Ishikawa (cell line): Measurements from ENCODE around the gene CLDN15.

ENCODE experiments used
- CEBPB ChIP-seq: IDR thresholded peaks from 2 replicates; pipeline ENCODE4 v1.6.1; 2012
- CREB1 ChIP-seq: IDR thresholded peaks from 2 replicates; pipeline ENCODE4 v1.6.1; 2012; ENCODE audit warnings: low read depth
- EGR1 ChIP-seq: IDR thresholded peaks from 2 replicates; pipeline ENCODE4 v1.6.1; 2012
- EP300 ChIP-seq: IDR thresholded peaks from 2 replicates; pipeline ENCODE4 v1.6.1; 2012; ENCODE audit warnings: borderline replicate concordance
- FOXM1 ChIP-seq: IDR thresholded peaks from 2 replicates; pipeline ENCODE4 v1.6.1; 2012; ENCODE audit warnings: low read depth, borderline replicate concordance
- NFIC ChIP-seq: IDR thresholded peaks from 2 replicates; pipeline ENCODE4 v1.6.1; 2012
- RAD21 ChIP-seq: IDR thresholded peaks from 2 replicates; pipeline ENCODE4 v1.6.1; 2012; ENCODE audit warnings: low read depth
- TAF1 ChIP-seq: IDR thresholded peaks from 2 replicates; pipeline ENCODE4 v1.6.1; 2012; ENCODE audit warnings: low read depth, mild to moderate bottlenecking
- TCF12 ChIP-seq: IDR thresholded peaks from 2 replicates; pipeline ENCODE4 v1.6.1; 2012; ENCODE audit warnings: low read depth
- TEAD4 ChIP-seq: IDR thresholded peaks from 2 replicates; pipeline ENCODE4 v1.6.1; 2012
- YY1 ChIP-seq: IDR thresholded peaks from 2 replicates; pipeline ENCODE4 v1.6.1; 2012; ENCODE audit warnings: low read depth
- ZBTB7A ChIP-seq: IDR thresholded peaks from 2 replicates; pipeline ENCODE4 v1.6.1; 2012; ENCODE audit warnings: low read depth
- TF ChIP-seq, protein P1 (sequence below): IDR thresholded peaks from 2 replicates; pipeline ENCODE4 v1.6.1; 2012
- TF ChIP-seq, protein P2 (sequence below): IDR thresholded peaks from 2 replicates; pipeline ENCODE4 v1.6.1; 2012
- TF ChIP-seq, protein P3 (sequence below): IDR thresholded peaks from 2 replicates; pipeline ENCODE4 v1.6.1; 2012; ENCODE audit warnings: low read depth, mild to moderate bottlenecking

The CLDN15 gene

DNA sequence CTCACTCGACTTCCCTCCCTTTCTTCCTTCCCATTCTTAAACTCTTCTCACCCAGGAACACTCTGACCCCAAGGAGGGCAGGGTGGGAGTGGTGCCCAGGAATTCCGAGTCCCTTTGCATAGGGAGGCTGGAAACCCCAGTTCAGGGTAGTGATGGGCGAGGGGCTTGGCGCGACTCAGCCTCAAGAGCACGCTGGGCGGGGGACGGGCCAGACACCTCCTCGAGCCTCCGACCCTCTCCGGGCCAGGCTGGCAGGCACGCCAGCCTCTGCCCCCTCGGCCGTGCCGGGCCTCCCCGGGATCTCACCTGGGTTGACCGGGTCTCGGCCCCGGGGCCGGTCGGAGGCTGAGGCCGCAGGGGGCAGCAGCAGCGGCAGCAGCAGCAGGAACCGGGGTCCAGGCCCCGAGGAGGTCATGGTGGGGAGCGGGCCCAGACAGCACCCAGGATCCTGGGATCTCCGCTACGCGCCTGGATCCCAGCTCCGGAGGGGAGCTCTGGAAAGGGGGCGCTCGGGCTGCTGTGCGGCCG, 20.7 kb downstream of the CLDN15 start:
- TF ChIP-seq NFIC (no peak), FOXM1 (no peak), EP300 (no peak), RAD21 (no peak)
- TF ChIP-seq, protein P1, sequence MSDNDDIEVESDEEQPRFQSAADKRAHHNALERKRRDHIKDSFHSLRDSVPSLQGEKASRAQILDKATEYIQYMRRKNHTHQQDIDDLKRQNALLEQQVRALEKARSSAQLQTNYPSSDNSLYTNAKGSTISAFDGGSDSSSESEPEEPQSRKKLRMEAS: no peak

DNA sequence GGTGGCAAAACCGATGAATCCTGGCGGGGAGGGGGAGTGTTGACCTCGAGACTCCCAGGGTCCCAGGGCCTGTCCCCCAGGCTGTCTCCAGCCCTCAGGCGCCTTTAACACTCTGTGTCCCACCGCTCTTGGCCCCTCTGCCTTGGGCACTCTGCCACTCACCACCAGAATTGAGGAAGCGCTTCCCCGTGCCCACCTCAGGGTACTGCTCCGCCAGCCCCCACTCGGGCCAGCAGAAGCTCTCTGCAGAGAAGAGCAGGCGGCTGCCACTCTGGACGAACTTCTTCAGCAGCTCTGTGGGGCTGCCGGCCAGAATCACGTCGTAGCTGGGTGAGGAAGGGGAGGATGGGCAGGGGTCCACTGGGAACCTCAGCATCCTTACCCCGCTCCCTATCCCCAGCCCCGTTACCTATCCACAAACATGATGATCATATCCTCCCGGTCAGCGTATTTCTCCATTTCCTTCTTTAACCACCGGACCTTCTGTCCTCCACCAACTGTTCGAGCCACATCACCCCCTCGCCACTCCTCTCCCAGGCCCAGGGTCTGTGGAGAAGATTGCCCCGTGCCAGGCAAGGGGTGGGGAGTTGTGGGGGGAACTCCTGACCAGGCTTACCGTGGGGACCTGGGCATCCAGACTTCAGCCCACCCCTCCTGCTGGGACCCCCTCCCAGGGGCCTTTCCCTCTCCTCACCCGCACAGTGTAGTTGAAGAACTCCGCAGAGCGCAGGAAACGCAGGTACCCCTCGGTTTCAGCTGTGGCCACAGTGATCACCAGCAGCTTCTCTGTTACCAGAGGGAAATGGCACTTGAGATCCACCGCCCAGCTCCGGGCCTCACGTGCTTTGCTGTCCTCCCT, 21.4 kb downstream of the CLDN15 start:
- TF ChIP-seq, protein P2, sequence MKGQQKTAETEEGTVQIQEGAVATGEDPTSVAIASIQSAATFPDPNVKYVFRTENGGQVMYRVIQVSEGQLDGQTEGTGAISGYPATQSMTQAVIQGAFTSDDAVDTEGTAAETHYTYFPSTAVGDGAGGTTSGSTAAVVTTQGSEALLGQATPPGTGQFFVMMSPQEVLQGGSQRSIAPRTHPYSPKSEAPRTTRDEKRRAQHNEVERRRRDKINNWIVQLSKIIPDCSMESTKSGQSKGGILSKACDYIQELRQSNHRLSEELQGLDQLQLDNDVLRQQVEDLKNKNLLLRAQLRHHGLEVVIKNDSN: no peak
- TF ChIP-seq NFIC: no peak
- no peak for TF ChIP-seq TEAD4
- TF ChIP-seq ZBTB7A: no peak

DNA sequence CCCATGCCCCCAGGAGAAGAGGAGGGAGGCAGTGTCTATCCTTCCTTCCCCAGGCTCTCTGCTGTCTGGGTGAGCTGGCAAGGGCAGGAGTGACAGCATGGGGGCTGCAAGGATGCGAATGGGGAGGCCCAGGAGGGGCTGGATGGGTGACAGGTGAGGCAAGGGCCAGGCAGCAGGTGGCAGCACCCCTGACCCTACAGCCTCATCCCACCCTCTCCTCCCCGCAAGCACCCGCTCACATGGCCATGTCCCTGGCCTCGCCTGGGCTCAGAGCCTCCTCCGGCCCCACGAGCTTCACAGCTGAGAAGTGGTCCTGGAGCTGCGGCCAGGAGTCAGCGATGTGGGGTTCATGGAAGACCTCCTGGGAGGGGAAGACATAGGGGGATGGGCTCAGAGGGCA, 25.6 kb downstream of the CLDN15 start:
- TF ChIP-seq, protein P1: no peak
- TF ChIP-seq NFIC: no peak
- no peak for TF ChIP-seq FOXM1
- no peak for TF ChIP-seq TAF1
- no peak for TF ChIP-seq RAD21

DNA sequence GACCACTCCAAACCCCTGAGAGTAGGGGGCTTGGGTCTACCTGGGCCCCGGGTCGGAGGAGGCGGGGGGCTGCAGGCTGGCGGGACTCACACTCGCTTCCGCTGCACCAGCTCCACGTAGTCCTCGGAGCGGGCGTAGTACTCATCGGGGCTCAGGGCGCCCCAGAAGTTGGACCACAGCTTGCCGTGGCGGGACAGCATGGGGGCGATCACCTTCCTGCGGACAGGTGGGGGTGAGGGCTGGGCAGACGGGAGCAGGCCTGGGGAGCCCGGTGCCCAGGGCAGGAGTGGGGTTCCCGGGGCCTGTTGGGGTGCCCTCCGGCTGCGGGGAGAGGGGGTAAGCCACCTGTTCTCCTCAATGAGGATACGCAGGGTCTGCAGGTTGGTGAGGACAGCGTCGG, 26.1 kb downstream of the CLDN15 start:
- TF ChIP-seq, protein P2: no peak
- TF ChIP-seq EGR1 (no peak), CREB1 (no peak), FOXM1 (no peak), YY1 (no peak), TEAD4 (no peak), ZBTB7A (no peak), TCF12 (no peak), RAD21 (no peak), EP300 (no peak), CEBPB (no peak), TAF1 (no peak), NFIC (no peak)
- TF ChIP-seq, protein P3, sequence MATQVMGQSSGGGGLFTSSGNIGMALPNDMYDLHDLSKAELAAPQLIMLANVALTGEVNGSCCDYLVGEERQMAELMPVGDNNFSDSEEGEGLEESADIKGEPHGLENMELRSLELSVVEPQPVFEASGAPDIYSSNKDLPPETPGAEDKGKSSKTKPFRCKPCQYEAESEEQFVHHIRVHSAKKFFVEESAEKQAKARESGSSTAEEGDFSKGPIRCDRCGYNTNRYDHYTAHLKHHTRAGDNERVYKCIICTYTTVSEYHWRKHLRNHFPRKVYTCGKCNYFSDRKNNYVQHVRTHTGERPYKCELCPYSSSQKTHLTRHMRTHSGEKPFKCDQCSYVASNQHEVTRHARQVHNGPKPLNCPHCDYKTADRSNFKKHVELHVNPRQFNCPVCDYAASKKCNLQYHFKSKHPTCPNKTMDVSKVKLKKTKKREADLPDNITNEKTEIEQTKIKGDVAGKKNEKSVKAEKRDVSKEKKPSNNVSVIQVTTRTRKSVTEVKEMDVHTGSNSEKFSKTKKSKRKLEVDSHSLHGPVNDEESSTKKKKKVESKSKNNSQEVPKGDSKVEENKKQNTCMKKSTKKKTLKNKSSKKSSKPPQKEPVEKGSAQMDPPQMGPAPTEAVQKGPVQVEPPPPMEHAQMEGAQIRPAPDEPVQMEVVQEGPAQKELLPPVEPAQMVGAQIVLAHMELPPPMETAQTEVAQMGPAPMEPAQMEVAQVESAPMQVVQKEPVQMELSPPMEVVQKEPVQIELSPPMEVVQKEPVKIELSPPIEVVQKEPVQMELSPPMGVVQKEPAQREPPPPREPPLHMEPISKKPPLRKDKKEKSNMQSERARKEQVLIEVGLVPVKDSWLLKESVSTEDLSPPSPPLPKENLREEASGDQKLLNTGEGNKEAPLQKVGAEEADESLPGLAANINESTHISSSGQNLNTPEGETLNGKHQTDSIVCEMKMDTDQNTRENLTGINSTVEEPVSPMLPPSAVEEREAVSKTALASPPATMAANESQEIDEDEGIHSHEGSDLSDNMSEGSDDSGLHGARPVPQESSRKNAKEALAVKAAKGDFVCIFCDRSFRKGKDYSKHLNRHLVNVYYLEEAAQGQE: no peak
- TF ChIP-seq, protein P1: no peak

DNA sequence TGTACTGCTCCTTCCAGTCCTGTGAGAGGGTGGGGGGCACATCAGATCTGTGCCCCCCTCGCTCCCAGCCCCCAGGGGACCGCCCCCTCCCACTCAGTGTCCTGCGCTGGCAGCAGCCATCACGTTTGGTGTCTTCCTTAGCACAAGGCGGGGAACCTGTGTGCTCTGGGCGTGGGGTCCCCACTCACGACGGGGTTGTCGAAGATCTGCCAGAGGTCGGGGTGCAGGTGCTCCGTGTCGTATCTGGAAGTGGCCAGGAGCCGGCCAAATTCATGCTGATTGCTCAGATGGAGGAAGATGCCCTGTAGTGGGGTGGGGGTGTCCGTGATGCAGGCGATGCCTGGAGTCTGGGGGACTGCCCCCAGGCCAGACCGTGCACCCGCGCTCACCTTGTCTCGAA, 27.5 kb downstream of the CLDN15 start:
- no peak for TF ChIP-seq YY1
- TF ChIP-seq NFIC: no peak
- no peak for TF ChIP-seq EP300
- TF ChIP-seq CEBPB: no peak
- TF ChIP-seq FOXM1: no peak
- no peak for TF ChIP-seq TAF1
- no peak for TF ChIP-seq ZBTB7A
- TF ChIP-seq, protein P3: no peak
- TF ChIP-seq EGR1: no peak
- TF ChIP-seq RAD21: no peak
- TF ChIP-seq CREB1: no peak
- TF ChIP-seq TEAD4: no peak
- no peak for TF ChIP-seq TCF12
- TF ChIP-seq, protein P1: no peak
- TF ChIP-seq, protein P2: no peak

DNA sequence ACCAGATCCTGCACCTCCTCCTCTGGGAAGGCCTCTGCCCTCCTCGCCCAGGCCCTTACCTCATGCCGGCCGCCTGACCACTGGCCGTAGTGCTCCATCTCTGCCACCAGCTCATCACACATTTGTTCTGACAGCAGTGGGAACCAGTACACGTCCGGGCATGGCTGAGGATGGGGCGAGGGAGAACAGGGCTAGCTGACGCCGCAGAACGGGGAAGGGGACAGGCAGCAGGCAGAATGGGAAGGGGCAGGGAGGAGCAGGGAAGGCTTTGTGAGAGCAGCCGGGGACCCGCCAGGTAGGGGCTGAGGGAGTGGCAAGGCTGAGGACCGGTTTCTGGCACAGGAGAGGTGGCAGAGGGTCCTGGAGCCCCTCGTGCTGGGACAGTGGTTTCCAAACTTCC, 28.8 kb downstream of the CLDN15 start:
- no peak for TF ChIP-seq RAD21
- TF ChIP-seq ZBTB7A: no peak
- TF ChIP-seq, protein P3: no peak
- no peak for TF ChIP-seq YY1
- TF ChIP-seq FOXM1: no peak
- TF ChIP-seq EGR1: no peak
- TF ChIP-seq NFIC: no peak
- TF ChIP-seq CEBPB: no peak
- TF ChIP-seq, protein P1: no peak
